Dendritic cell treated with granulocyte-macrophage colony-stimulating factor and Interleukin-4, amounts not matched to agents 40 ng/mL and 50 ng/mL, for 4 days (primary cell): Measurements from ENCODE around the gene STAT5A.
A peak's percentile ranks its signal among the peaks of the same experiment; 100 is the strongest.
"Not testable (repeated sequence)": the region's sequence is repeated elsewhere in the genome, so short reads cannot be mapped to it uniquely, and the experiment has no call there.

Experiments
- H3K27ac Mint-ChIP-seq: one replicate; pipeline ENCODE4 v1.8.0; 2022; ENCODE audit warnings: mild to moderate bottlenecking, mixed read lengths
- H3K27me3 Mint-ChIP-seq: one replicate; pipeline ENCODE4 v1.8.0; 2022; ENCODE audit warnings: mild to moderate bottlenecking, mixed read lengths
- H3K36me3 Mint-ChIP-seq: one replicate; pipeline ENCODE4 v1.8.0; 2022; ENCODE audit warnings: low read depth, mixed read lengths
- H3K4me1 Mint-ChIP-seq: one replicate; pipeline ENCODE4 v1.8.0; 2022; ENCODE audit warnings: low read depth, mixed read lengths
- H3K4me3 Mint-ChIP-seq: one replicate; pipeline ENCODE4 v1.8.0; 2022; ENCODE audit warnings: mild to moderate bottlenecking, moderate library complexity, mixed read lengths
- H3K9me3 Mint-ChIP-seq: one replicate; pipeline ENCODE4 v1.8.0; 2022; ENCODE audit warnings: mixed read lengths
- intact Hi-C: fragments of 100-400 bp; cut with micrococcal nuclease; formaldehyde crosslinking; loops from one replicate; pipeline ENCODE4 v1.15.0; 2022

STAT5A gene

GRCh38 chr17:42299361-42299760 lies 11.1 kb downstream of the STAT5A start:
- H3K9me3 Mint-ChIP-seq, H3K27me3 Mint-ChIP-seq, H3K4me3 Mint-ChIP-seq, intact Hi-C loops, H3K27ac Mint-ChIP-seq, H3K4me1 Mint-ChIP-seq: not testable (repeated sequence)
- H3K36me3 Mint-ChIP-seq, result peaks cover 98% of the 10 kb centered on the region

- intact Hi-C loops, H3K27me3 Mint-ChIP-seq, H3K4me1 Mint-ChIP-seq, H3K4me3 Mint-ChIP-seq, H3K27ac Mint-ChIP-seq, H3K9me3 Mint-ChIP-seq: not testable (repeated sequence)
- peaks cover 98% of the 10 kb centered on the region for H3K36me3 Mint-ChIP-seq
Observed at GRCh38 chr17:42299913-42300312, 11.6 kb downstream of the STAT5A start.

- intact Hi-C loops, result no loop called here
- Mint-ChIP-seq H3K9me3 (no peaks in the 10 kb centered on the region), H3K36me3 (peaks cover 98% of the 10 kb centered on the region), H3K27ac (no peak overlapping the region), H3K27me3 (no peaks in the 10 kb centered on the region), H3K4me1 (no peaks in the 10 kb centered on the region), H3K4me3 (no peak overlapping the region)
Observed at GRCh38 chr17:42301022-42301421, 12.7 kb downstream of the STAT5A start.

- H3K27me3 Mint-ChIP-seq, result no peaks in the 10 kb centered on the region
- peaks cover 98% of the 10 kb centered on the region for H3K36me3 Mint-ChIP-seq
- peaks cover 17% of the 10 kb centered on the region for H3K4me1 Mint-ChIP-seq
- no peak overlapping the region for H3K27ac Mint-ChIP-seq
- H3K9me3 Mint-ChIP-seq, result no peaks in the 10 kb centered on the region
- H3K4me3 Mint-ChIP-seq, result no peak overlapping the region
- intact Hi-C loops, result no loop called here
Observed at GRCh38 chr17:42303694-42304093, 15.4 kb downstream of the STAT5A start.

- Mint-ChIP-seq H3K27ac (no peak overlapping the region), H3K4me3 (no peak overlapping the region), H3K36me3 (peaks cover 98% of the 10 kb centered on the region), H3K27me3 (no peaks in the 10 kb centered on the region), H3K9me3 (no peaks in the 10 kb centered on the region), H3K4me1 (peaks cover 24% of the 10 kb centered on the region)
- intact Hi-C loops, result no loop called here
Observed at GRCh38 chr17:42304187-42305030, 16.1 kb downstream of the STAT5A start.

GRCh38 chr17:42305031-42305330 lies 16.7 kb downstream of the STAT5A start:
- H3K4me3 Mint-ChIP-seq, H3K27ac Mint-ChIP-seq, H3K27me3 Mint-ChIP-seq, intact Hi-C loops, H3K9me3 Mint-ChIP-seq: not testable (repeated sequence)
- Mint-ChIP-seq H3K36me3 (peaks cover 99% of the 10 kb centered on the region), H3K4me1 (peaks cover 30% of the 10 kb centered on the region)

GRCh38 chr17:42305543-42306384 lies 17.5 kb downstream of the STAT5A start:
- peaks cover 38% of the 10 kb centered on the region for H3K4me1 Mint-ChIP-seq
- intact Hi-C loops, result no loop called here
- no peak overlapping the region for H3K4me3 Mint-ChIP-seq

GRCh38 chr17:42306385-42306667 lies 18.0 kb downstream of the STAT5A start:
- Mint-ChIP-seq H3K27ac (no peak overlapping the region), H3K36me3 (peaks cover 100% of the 10 kb centered on the region), H3K4me3 (no peak overlapping the region), H3K9me3 (no peaks in the 10 kb centered on the region), H3K27me3 (no peaks in the 10 kb centered on the region), H3K4me1 (peaks cover 43% of the 10 kb centered on the region)
- intact Hi-C loops, result no loop called here

More at GRCh38 chr17:42305543-42306384, 17.5 kb downstream of the STAT5A start:
- peaks cover 100% of the 10 kb centered on the region for H3K36me3 Mint-ChIP-seq
- no peak overlapping the region for H3K27ac Mint-ChIP-seq
- H3K9me3 Mint-ChIP-seq, result no peaks in the 10 kb centered on the region
- H3K27me3 Mint-ChIP-seq, result no peaks in the 10 kb centered on the region

GRCh38 chr17:42307362-42307927 lies 19.1 kb downstream of the STAT5A start:
- Mint-ChIP-seq H3K9me3 (no peaks in the 10 kb centered on the region), H3K27me3 (no peaks in the 10 kb centered on the region), H3K36me3 (peaks cover 100% of the 10 kb centered on the region), H3K4me3 (no peak overlapping the region), H3K27ac (peak overlapping the region; percentile 35), H3K4me1 (peaks cover 55% of the 10 kb centered on the region)
- intact Hi-C loops, result no loop called here

- intact Hi-C loops, result no loop called here
- Mint-ChIP-seq H3K36me3 (peaks cover 100% of the 10 kb centered on the region), H3K27me3 (no peaks in the 10 kb centered on the region), H3K9me3 (no peaks in the 10 kb centered on the region), H3K27ac (peak overlapping the region; percentile 35), H3K4me1 (peaks cover 59% of the 10 kb centered on the region), H3K4me3 (no peak overlapping the region)
Observed at GRCh38 chr17:42308446-42308845, 20.1 kb downstream of the STAT5A start.

GRCh38 chr17:42309142-42309541 lies 20.8 kb downstream of the STAT5A start:
- no peaks in the 10 kb centered on the region for H3K27me3 Mint-ChIP-seq
- no peaks in the 10 kb centered on the region for H3K9me3 Mint-ChIP-seq
- no peak overlapping the region for H3K27ac Mint-ChIP-seq
- no peak overlapping the region for H3K4me3 Mint-ChIP-seq
- intact Hi-C loops, result no loop called here
- peaks cover 100% of the 10 kb centered on the region for H3K36me3 Mint-ChIP-seq
- peaks cover 64% of the 10 kb centered on the region for H3K4me1 Mint-ChIP-seq

- intact Hi-C loops, result no loop called here
- Mint-ChIP-seq H3K9me3 (no peaks in the 10 kb centered on the region), H3K27ac (peak overlapping the region; percentile 55), H3K4me3 (no peak overlapping the region), H3K36me3 (peaks cover 94% of the 10 kb centered on the region), H3K27me3 (no peaks in the 10 kb centered on the region), H3K4me1 (peaks cover 67% of the 10 kb centered on the region)
Observed at GRCh38 chr17:42309986-42310786, 21.9 kb downstream of the STAT5A start.

- Mint-ChIP-seq H3K27me3 (no peaks in the 10 kb centered on the region), H3K4me3 (no peak overlapping the region), H3K27ac (peak overlapping the region; percentile 55), H3K36me3 (peaks cover 94% of the 10 kb centered on the region), H3K4me1 (peaks cover 74% of the 10 kb centered on the region), H3K9me3 (no peaks in the 10 kb centered on the region)
- intact Hi-C loops, result no loop called here
Observed at GRCh38 chr17:42310787-42311215, 22.5 kb downstream of the STAT5A start.
